Neuronal stem cell (in vitro differentiated cells): ENCODE data around the gene TBPL1.

Experiments used
- DNase-seq: peaks from one replicate; pipeline ENCODE4 v3.0.0-alpha.2; 2013; ENCODE audit warnings: low spot score
- H2AFZ ChIP-seq: one replicate; pipeline ENCODE4 v1.6.1; 2013; ENCODE audit warnings: mild to moderate bottlenecking, low read length, inconsistent platforms
- H2AK5ac ChIP-seq: 2 replicates; pipeline ENCODE4 v1.6.1; 2013; ENCODE audit warnings: low read depth, mild to moderate bottlenecking, inconsistent platforms, low read length, moderate library complexity, mixed read lengths
- H2BK120ac ChIP-seq: 2 replicates; pipeline ENCODE4 v1.6.1; 2013; ENCODE audit warnings: low read depth, mild to moderate bottlenecking, inconsistent platforms, low read length, moderate library complexity, mixed read lengths
- H2BK12ac ChIP-seq: one replicate; pipeline ENCODE4 v1.6.1; 2013; ENCODE audit warnings: low read length, inconsistent platforms
- H2BK15ac ChIP-seq: 2 replicates; pipeline ENCODE4 v1.6.1; 2013; ENCODE audit warnings: mild to moderate bottlenecking, low read length, inconsistent platforms, mixed read lengths
- H2BK5ac ChIP-seq: one replicate; pipeline ENCODE4 v1.6.1; 2013; ENCODE audit warnings: inconsistent platforms, mild to moderate bottlenecking, low read length, moderate library complexity
- H3K14ac ChIP-seq: one replicate; pipeline ENCODE4 v1.6.1; 2013; ENCODE audit warnings: low read length, inconsistent platforms
- H3K18ac ChIP-seq: 2 replicates; pipeline ENCODE4 v1.6.1; 2013; ENCODE audit warnings: low read length, inconsistent platforms
- H3K23ac ChIP-seq: 2 replicates; pipeline ENCODE4 v1.6.1; 2013; ENCODE audit warnings: low read depth, mild to moderate bottlenecking, mixed read lengths, low read length, inconsistent platforms; ENCODE audit not compliant: poor library complexity
- H3K27ac ChIP-seq: replicated peaks from 3 replicates; pipeline ENCODE4 v1.5.1; 2013; ENCODE audit warnings: low read length, inconsistent platforms
- H3K27me3 ChIP-seq, 3 experiments: 2 replicates each; pipeline ENCODE4 v1.6.1; 2013; ENCODE audit warnings: low read length in 3 of 3, mild to moderate bottlenecking in 2 of 3, inconsistent platforms in 1 of 3, low read depth in 1 of 3, mixed read lengths in 1 of 3, moderate library complexity in 1 of 3; ENCODE audit not compliant: control insufficient read depth in 3 of 3, insufficient read depth in 3 of 3
- H3K36me3 ChIP-seq, 2 donors: replicated peaks in 1 of 2; 2 replicates each; pipeline ENCODE4 v1.6.1; 2013; ENCODE audit warnings: low read length in 2 of 2; ENCODE audit not compliant: control insufficient read depth in 2 of 2, insufficient read depth in 2 of 2
- H3K4ac ChIP-seq: 2 replicates; pipeline ENCODE4 v1.6.1; 2013; ENCODE audit warnings: inconsistent platforms, mild to moderate bottlenecking, low read length, moderate library complexity
- H3K4me1 ChIP-seq, 2 donors: 1 replicate in 1 of 2; 2 replicates in 1 of 2; pipeline ENCODE4 v1.6.1; 2013; ENCODE audit warnings: low read length in 2 of 2, low read depth in 1 of 2; ENCODE audit not compliant: control insufficient read depth in 2 of 2, insufficient read depth in 1 of 2
- H3K4me2 ChIP-seq: one replicate; pipeline ENCODE4 v1.6.1; 2013; ENCODE audit warnings: mild to moderate bottlenecking, low read length, inconsistent platforms; ENCODE audit not compliant: insufficient read depth, poor library complexity, severe bottlenecking
- H3K4me3 ChIP-seq, 2 donors: 2 replicates each; pipeline ENCODE4 v1.5.1; 2013; ENCODE audit warnings: low read length in 2 of 2, mild to moderate bottlenecking in 2 of 2, inconsistent platforms in 1 of 2, moderate library complexity in 1 of 2
- H3K79me1 ChIP-seq: one replicate; pipeline ENCODE4 v1.6.1; 2013; ENCODE audit warnings: low read depth, mild to moderate bottlenecking, inconsistent platforms, low read length, moderate library complexity
- H3K9ac ChIP-seq: one replicate; pipeline ENCODE4 v1.6.1; 2013; ENCODE audit warnings: mild to moderate bottlenecking, low read depth, low read length, inconsistent platforms; ENCODE audit not compliant: poor library complexity
- H3K9me3 ChIP-seq, 2 donors: replicated peaks in 1 of 2; 2 replicates each; pipeline versions ENCODE3 to v1.6.1; 2013; ENCODE audit warnings: low read length in 2 of 2, mild to moderate bottlenecking in 2 of 2, inconsistent platforms in 1 of 2, low read depth in 1 of 2, mixed read lengths in 1 of 2, moderate library complexity in 1 of 2; ENCODE audit not compliant: control insufficient read depth in 2 of 2, insufficient read depth in 1 of 2
- H4K8ac ChIP-seq: one replicate; pipeline ENCODE4 v1.6.1; 2013; ENCODE audit warnings: low read depth, mild to moderate bottlenecking, inconsistent platforms, low read length, moderate library complexity
- H4K91ac ChIP-seq: one replicate; pipeline ENCODE4 v1.6.1; 2013; ENCODE audit warnings: low read length, low read depth, mild to moderate bottlenecking, inconsistent platforms; ENCODE audit not compliant: poor library complexity
- WGBS, 2 donors: extraction: QIAGEN DNeasy Blood & Tissue Kit; methylation state at CpG; one replicate each; pipeline ENCODE4 v1.1.7; 2013; ENCODE audit warnings: missing lambda C conversion rate in 2 of 2, mixed read lengths in 1 of 2; ENCODE audit not compliant: insufficient read length in 2 of 2, insufficient replicate concordance in 1 of 2; ENCODE audit errors: extremely low coverage in 2 of 2; 5-methylcytosine and 5-hydroxymethylcytosine counted together

The TBPL1 gene

DNA sequence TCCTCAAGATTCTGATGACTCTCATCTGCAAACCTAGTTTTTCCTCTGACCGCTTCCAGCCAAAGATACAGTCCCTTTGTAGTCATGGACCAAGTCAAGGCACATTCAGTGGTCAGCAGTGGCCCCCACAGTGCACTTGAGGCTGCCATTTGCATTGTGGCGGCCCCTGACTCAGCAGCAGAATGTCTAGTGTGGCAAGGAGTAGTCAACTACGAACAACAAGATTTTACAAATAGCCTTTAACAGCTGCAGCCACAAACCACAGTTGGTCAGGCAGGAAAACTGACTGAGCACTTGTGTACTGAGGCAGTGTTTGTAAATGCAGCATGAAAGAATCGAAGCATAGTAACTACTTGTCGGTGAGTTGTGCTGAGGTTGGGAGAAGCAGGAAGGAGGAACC lies 49.8 kb downstream of the TBPL1 start:
- no peak overlapping the region for H2BK12ac ChIP-seq
- H4K91ac ChIP-seq = no peak overlapping the region
- H2BK120ac ChIP-seq = no peak overlapping the region
- no peak overlapping the region for H3K14ac ChIP-seq
- H3K36me3 ChIP-seq = no peaks in the 10 kb centered on the region
- no peak overlapping the region for H2AK5ac ChIP-seq
- no peak overlapping the region for H2BK5ac ChIP-seq
- no peak overlapping the region for H3K4ac ChIP-seq
- no peaks in the 10 kb centered on the region for H3K9me3 ChIP-seq
- H3K4me2 ChIP-seq = no peak overlapping the region
- H3K27me3 ChIP-seq = no peaks in the 10 kb centered on the region
- H3K4me3 ChIP-seq = no peak overlapping the region
- H4K8ac ChIP-seq = no peak overlapping the region
- no peak overlapping the region for H3K23ac ChIP-seq
- no peak overlapping the region for H2BK15ac ChIP-seq
- no peak for DNase-seq
- no peak overlapping the region for H3K27ac ChIP-seq
- no CpG with 5 or more reads among the region's 5 CpGs for WGBS, 2 donors
- no peaks in the 10 kb centered on the region for H3K79me1 ChIP-seq
- H2AFZ ChIP-seq = peak overlapping the region; percentile 79
- peaks cover 9 to 18% of the 10 kb centered on the region in 2 donors for H3K4me1 ChIP-seq
- no peak overlapping the region for H3K18ac ChIP-seq
- H3K9ac ChIP-seq = no peak overlapping the region

DNA sequence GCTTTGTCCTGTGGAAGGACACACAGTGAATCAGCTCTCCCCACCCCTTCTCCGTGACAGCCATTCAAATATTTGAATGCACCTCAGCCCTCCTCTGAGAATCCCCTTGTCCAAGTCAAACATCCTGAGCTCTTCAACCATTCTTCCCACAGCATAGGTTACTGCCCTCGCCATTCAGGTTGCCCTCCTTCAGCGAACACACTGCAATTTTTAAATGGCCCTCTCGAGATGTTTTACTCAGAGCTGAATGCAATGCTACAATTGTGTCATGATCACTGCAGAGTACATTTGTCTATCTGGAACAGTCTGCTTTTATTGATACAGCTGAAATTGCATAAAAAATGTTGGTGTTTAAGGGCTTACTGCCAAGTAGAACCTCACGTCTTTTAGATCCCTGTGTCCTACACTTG lies 50.5 kb downstream of the TBPL1 start:
- DNase-seq = no peak
- Histone ChIP-seq H4K91ac (no peak overlapping the region), H2BK120ac (no peak overlapping the region), H3K9me3 (no peaks in the 10 kb centered on the region), H3K4me3 (peak overlapping the region in 1 of 2 donors; percentile 0), H3K23ac (no peak overlapping the region), H3K14ac (no peak overlapping the region), H3K4me1 (peaks cover 9 to 18% of the 10 kb centered on the region in 2 donors), H3K27ac (no peak overlapping the region), H3K79me1 (no peaks in the 10 kb centered on the region), H4K8ac (no peak overlapping the region), H2AFZ (peak overlapping the region; percentile 79), H3K36me3 (no peaks in the 10 kb centered on the region), H3K4me2 (peak overlapping the region; percentile 37), H2AK5ac (no peak overlapping the region), H2BK15ac (no peak overlapping the region), H2BK5ac (no peak overlapping the region), H3K4ac (no peak overlapping the region), H3K27me3 (no peaks in the 10 kb centered on the region), H2BK12ac (no peak overlapping the region), H3K9ac (no peak overlapping the region), H3K18ac (no peak overlapping the region)
- WGBS, 2 donors = no CpG with 5 or more reads among the region's 5 CpGs

DNA sequence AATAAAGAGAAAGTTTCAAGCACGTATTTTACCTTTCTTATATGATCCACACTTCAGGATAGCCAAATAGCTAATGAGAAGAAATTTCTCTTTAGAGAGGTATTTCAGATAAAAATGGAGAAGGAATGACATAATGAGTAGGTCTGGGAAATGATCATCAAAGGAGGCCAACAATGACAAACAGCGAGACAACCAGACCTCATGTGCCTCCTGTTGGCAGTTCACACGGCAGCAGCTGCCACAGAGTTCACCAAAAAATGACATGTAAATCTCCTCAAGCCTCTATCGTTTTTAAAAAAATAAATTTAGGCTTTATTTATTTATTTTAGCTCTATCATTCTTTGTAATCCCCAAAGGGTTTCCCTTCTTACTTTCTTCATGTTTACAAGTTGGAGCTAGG lies 51.7 kb downstream of the TBPL1 start:
- Histone ChIP-seq H4K91ac (no peak overlapping the region), H2BK15ac (no peak overlapping the region), H2BK5ac (no peak overlapping the region), H3K79me1 (no peaks in the 10 kb centered on the region), H3K4ac (no peak overlapping the region), H2AFZ (no peak overlapping the region), H3K4me3 (no peak overlapping the region), H3K9ac (no peak overlapping the region), H2AK5ac (no peak overlapping the region), H3K18ac (no peak overlapping the region), H3K27me3 (no peaks in the 10 kb centered on the region), H3K14ac (no peak overlapping the region), H2BK120ac (no peak overlapping the region), H3K4me2 (no peak overlapping the region), H3K4me1 (peaks cover 9 to 18% of the 10 kb centered on the region in 2 donors), H3K36me3 (no peaks in the 10 kb centered on the region), H4K8ac (no peak overlapping the region), H3K27ac (no peak overlapping the region), H3K23ac (no peak overlapping the region), H2BK12ac (no peak overlapping the region), H3K9me3 (no peaks in the 10 kb centered on the region)
- no peak for DNase-seq
- WGBS, 2 donors = no CpG with 5 or more reads among the region's 4 CpGs

DNA sequence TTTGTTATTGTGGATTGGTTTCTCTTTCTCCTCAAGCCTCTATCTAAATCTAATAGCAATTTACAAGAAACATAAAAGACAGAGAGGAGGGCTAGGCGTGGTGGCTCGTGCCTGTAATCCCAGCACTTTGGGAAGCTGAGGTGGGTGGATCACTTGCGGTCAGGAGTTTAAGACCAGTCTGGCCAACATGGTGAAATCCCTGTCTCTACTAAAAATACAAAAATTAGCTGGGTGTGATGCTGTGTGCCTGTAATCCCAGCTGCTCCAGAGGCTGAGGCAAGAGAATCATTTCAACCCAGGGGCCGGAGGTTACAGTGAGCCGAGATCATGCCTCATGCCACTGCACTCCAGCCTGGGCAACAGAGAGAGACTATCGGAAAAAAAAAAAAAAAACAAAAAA lies 52.8 kb downstream of the TBPL1 start:
- DNase-seq = no peak
- no peak overlapping the region for H2BK12ac ChIP-seq
- no peak overlapping the region for H3K14ac ChIP-seq
- H3K4ac ChIP-seq = no peak overlapping the region
- no peak overlapping the region for H2AK5ac ChIP-seq
- H3K9ac ChIP-seq = no peak overlapping the region
- H4K8ac ChIP-seq = no peak overlapping the region
- no peak overlapping the region for H3K4me2 ChIP-seq
- H3K79me1 ChIP-seq = no peaks in the 10 kb centered on the region
- no peak overlapping the region for H4K91ac ChIP-seq
- H3K23ac ChIP-seq = no peak overlapping the region
- H3K36me3 ChIP-seq = no peaks in the 10 kb centered on the region
- H2BK5ac ChIP-seq = no peak overlapping the region
- no CpG with 5 or more reads among the region's 6 CpGs for WGBS, 2 donors
- H2BK15ac ChIP-seq = no peak overlapping the region
- H3K27me3 ChIP-seq = no peaks in the 10 kb centered on the region
- no peak overlapping the region for H3K4me3 ChIP-seq
- H2BK120ac ChIP-seq = no peak overlapping the region
- H3K18ac ChIP-seq = no peak overlapping the region
- no peaks in the 10 kb centered on the region for H3K9me3 ChIP-seq
- H2AFZ ChIP-seq = no peak overlapping the region
- H3K4me1 ChIP-seq = peaks cover 9 to 18% of the 10 kb centered on the region in 2 donors
- H3K27ac ChIP-seq = no peak overlapping the region
